GM11168 (cell line): ENCODE data around the gene TMEM151A.
"Not testable (repeated sequence)": the region's sequence is repeated elsewhere in the genome, so short reads cannot be mapped to it uniquely, and the experiment has no call there.

Source experiments
- in situ Hi-C: fragments of 300-500 bp; cut with MboI; formaldehyde crosslinking; loops from one replicate; pipeline ENCODE4 v1.12.0; 2022; ENCODE audit warnings: low sequenced_read_pairs; ENCODE audit not compliant: unreplicated experiment

TMEM151A gene

DNA sequence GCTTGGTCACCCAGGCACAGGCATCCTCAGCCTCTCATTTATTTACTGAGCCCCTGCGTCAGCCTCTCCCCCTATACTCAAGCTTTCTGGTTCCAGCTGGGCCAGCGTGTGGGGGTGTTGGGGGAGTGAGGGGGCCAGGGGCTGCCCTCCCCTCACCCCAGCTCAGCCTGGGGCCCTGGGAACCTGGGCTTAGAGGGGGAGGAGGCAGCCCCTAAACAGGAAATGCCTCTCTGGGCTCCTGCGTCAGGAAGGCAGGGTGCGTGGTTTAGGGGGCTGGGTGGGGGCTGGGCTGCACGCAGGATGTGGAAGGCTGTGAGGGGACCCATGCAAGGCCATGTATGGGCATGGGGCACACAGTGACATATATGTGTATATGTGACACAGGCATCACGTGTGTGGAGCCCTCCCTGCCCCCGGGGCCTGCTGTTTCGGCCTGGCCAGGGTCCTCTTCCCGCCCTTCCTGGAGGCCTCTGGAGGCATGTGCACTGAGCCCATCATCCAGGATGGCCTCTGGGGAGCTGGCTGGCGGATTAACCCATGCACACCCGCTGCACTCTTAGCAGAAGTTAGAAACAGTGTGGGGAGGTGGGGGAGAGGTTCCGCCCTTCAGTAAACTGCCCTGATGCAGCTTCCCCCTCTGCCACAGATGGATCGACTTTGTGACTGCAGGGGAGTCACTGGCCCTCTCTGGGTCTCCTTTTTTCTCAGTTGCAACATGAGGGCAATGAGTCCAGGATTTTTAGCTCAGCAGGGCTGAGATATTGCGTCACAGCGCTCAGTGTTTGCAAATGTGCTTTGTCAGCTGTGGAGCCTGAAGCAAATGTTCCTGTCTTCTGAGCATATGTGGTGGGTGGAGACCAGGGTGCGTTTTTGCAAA, 26.3 kb downstream of the TMEM151A start:
- in situ Hi-C loops = no loop called here

DNA sequence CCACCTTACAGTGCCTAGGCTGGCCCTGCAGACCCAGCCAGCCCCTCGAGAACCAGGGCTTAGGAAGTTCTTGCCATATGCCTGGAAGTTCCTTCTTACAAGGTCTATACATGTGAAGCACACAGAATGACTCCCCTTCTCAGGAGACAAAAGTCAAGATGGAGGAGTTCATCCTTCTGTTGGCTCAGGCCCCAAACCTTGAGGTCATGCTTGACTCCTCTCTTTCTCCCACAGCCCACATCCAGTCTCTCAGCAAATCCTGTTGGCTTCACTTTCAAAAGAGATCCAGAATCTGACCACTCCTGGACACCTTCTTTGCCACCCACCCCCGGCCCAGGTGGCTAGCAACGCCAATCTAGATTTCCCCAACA, 26.9 kb downstream of the TMEM151A start:
- in situ Hi-C loops = no loop called here

DNA sequence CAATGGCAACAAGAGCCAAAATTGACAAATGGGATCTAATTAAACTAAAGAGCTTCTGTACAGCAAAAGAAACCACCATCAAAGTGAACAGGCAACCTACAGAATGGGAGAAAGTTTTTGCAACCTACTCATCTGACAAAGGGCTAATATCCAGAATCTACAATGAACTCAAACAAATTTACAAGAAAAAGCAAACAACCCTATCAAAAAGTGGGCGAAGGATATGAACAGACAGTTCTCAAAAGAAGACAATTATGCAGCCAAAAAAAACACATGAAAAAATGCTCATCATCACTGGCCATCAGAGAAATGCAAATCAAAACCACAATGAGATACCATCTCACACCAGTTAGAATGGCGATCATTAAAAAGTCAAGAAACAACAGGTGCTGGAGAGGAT, 28.6 kb downstream of the TMEM151A start:
- in situ Hi-C loops = not testable (repeated sequence)

DNA sequence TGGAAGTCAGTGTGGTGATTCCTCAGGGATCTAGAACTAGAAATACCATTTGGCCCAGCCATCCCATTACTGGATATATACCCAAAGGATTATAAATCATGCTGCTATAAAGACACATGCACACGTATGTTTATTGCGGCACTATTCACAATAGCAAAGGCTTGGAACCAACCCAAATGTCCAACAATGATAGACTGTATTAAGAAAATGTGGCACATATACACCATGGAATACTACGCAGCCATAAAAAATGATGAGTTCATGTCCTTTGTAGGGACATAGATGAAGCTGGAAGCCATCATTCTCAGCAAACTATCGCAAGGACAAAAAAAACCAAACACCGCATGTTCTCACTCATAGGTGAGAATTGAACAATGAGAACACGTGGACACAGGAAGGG, 29.1 kb downstream of the TMEM151A start:
- in situ Hi-C loops = not testable (repeated sequence)

DNA sequence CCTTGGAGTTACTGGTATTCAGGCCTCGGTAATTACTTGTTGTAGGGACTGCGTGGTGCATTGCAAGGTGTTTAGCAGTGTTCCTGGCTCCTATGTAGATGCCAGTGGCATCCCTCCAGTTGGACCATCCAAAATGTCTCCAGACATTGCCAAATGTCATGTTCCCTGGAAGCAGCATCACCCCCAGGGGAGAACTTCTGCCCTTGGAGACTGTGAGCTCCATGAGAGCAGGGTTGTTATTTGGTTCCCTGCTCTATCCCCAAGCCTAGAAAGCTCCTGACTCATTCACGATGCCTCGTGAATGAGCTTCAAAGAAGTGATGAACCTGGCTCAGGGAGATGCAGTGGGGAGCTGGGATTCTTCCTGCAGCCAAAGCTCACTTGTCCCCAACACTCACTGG, 29.9 kb downstream of the TMEM151A start:
- in situ Hi-C loops = no loop called here

DNA sequence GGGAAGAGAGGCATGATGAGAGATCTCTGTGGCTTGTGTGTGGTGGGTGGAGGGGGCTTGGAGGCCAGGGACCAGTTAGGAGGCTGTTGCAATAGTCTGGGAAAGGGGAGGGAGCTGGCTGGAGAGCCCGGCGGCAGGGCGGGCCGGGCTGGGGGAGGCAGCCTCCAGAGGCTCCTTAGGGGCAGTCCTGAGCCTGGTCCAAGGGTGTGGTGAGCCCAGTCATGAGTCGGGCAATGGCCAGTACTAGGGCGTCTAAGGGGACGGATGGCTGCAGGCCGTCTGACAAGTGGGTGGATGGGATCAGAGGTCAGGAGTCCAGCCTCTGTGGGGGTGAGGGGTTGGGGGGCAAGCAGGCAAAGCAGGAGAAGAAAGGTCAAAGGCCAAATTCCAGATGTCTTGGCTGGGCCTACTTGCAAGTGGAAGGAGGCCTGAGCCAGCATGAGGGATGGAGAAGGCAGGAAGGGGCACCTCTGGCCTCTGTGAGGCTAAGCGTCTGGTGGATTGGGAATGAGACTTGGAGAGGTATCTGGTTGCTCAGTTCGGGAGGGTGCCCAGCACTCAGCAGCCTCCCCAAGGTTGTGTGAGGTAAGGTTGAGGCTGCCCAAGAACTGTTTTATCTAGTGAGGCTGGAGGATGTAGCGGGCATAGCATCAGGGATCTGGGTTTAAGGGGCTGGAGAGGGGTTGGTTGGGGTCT, 31.2 kb downstream of the TMEM151A start:
- in situ Hi-C loops = no loop called here

DNA sequence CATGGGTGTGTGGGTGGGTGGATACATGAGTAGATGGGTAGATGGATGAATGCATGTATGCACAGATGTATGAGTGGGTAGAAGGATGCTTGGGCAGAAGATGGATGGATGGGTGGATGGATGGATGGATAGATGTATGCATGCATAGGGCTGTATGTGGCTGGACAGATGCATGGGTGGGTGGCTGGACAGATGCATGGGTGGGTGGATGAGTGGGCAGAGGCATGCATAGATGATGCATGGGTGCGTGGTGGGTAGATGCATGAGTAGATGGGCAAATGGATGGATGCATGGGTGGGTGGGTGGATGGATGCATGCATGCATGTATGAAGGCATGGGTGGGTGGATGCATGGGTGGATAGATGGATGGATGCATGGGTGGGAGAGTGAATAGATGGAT, 32.0 kb downstream of the TMEM151A start:
- in situ Hi-C loops = no loop called here

DNA sequence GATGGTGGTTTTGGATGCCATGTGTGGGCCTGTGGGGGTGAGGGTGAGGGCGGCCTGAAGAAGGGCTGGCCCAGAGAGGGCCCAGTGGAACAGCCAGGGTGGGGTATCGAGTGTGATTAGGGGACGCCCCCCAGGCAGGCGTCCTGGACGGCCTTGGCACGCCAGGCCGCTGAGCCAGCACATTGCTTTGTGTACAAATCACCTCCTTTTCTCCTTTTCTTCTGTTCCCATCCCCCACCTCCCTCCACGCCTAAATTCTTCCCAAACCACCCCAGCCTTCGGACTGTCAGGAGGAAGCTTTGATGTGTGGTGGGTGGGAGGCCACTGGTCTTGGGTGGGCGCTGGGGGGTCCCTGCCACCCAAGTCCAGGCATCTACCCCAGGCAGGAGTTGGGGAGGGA, 33.0 kb downstream of the TMEM151A start:
- in situ Hi-C loops = no loop called here

DNA sequence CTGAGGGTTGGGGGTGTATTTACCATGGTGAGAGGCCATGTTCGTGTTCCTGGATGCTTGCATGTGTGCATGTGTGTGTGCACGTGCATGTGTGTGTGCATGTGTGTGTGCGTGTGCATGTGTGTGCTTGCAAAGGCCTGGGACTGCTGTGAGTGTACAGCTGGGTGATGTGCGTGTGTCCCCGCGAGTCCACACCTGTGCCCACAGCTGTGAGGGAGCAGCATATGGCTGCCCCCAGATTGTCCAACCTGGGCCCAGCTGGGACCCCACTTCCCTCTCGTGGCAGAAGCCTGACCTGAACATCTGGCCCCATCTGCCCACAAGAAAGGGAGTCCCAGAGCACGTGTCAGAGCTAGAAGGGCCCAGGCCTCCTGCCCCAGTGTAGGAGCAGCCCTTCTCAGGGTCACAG, 33.6 kb downstream of the TMEM151A start:
- in situ Hi-C loops = no loop called here

DNA sequence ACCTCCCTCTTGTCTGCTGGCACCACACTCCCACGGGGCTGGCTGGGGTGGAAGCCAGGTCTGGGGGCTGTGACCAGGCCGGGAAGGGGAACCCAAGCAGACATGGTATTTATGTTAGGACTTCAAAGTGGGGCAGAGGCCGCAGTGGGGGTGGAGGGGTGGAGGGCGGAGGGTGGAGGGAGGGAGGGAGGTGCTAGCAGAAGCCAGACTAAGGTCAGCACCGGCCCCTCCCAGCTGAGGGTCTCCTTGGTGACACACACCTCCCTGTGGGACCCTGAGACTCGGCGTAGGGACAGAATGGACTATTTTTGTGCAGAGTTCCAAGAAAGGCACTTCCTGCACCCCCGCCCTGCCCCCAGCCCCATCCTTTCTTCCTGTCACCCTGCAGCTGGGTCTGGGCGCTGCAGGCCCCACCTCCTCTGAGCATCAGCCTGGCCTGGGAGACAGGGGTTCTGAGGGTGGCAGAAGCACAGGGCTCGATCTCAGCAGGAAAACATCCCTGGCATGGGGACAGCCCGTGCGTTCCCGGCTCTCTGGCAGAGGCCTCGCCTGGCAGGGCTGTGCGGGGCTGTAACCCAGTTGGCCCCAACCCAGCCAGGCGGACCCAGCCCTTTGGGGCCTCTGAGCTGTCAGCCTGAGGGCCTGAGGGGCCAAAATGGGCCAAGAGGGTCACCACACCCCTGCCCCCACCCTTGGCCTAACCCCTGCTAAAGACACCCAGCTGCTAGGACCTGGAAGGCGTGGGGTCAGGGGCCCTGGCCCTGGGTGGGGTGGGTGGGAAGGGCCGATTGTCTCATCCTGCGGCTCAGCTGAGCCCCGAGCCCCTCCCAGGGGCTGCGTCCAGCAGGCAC, 34.8 kb downstream of the TMEM151A start:
- in situ Hi-C loops = no loop called here

DNA sequence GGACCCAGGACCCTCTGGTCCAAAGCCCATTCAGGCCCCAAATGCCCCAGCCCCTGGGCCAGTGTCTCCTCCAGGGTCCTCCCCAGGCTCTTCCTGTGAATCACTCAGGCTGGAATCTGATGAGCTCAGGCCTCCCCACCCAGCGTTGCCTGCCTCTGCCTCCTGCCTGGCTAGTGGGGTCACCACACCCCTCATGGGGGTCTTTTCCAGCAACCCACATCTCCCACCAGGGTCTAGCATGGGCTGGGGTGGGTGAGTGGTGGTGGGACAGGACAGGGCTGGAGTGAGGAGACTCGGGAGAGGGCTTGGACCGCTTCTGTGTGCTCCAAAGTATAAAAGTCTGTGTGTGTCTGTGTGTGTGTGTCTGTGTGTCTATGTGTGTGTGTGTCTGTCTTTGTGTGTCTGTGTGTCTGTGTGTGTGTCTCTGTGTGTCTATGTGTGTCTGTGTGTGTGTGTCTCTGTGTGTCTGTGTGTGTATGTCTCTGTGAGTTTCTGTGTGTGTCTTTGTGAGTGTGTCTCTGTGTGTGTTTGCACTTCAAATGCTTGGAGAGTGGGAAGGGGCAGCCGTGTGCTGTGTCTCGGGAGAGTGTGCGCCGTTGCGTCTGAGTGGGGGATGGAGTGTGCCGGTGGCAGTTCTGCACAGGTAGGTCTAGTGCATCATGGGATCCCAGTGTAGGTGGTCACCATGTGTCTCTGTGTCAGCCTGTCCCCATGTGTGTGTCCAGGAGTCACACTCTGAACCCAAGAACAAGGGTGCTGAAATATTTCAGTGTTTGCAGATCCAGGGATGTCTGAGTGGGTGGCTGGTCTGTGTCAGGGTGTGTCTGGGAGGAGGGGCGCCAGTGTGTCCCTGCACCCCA, 35.7 kb downstream of the TMEM151A start:
- in situ Hi-C loops = no loop called here

DNA sequence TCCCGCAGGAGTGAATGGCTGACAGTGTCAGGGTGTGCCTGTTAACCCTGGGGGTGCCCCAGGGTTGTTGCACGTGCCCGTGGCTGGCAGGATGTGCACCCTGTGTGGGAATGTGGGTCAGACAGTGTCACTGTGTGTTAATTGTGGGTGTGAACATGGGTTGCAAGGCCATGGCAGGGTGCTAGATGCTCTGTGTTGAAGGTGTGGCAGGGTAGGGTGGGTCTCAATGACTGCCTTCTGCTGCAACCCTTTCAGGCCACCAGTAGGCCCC, 36.3 kb downstream of the TMEM151A start:
- in situ Hi-C loops = no loop called here

DNA sequence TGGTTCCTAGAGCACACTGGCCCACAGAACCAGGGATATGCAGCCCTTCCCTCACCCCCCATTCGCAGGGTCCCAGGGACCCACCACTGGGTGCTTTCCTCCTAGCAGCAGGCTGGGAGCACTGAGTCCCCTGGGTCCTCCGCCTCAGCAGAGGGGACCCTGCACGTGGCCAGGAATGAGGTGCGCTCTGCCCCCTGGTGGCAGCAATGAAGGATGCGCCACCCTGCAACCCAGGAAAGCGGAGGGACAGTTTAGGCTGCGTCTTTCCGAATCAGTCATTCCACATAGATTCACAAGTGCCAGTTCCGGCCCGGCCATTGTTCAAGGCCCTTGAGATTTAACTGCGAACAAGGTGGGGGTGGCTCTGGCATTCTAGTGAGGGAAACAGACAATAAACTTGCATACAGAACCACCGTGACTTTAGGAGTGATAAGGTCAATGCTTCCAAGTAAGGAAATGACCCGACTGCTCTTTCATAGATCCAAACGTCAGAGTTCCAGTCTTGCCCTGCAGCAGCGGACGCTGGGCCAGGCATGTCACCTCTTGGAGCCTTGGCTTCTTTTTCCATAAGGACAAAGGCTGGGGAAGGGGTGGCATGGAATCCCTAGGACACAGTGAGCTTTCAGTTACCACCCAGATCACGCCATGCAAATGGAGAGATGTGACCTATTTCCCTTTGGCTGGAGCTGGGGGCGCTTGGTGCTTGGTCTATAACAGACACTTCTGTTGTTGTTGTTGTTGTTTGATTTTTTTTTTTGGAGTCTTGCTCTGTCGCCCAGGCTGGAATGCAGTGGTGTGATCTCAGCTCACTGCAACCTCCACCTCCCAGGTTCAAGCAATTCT, 36.8 kb downstream of the TMEM151A start:
- in situ Hi-C loops = no loop called here

DNA sequence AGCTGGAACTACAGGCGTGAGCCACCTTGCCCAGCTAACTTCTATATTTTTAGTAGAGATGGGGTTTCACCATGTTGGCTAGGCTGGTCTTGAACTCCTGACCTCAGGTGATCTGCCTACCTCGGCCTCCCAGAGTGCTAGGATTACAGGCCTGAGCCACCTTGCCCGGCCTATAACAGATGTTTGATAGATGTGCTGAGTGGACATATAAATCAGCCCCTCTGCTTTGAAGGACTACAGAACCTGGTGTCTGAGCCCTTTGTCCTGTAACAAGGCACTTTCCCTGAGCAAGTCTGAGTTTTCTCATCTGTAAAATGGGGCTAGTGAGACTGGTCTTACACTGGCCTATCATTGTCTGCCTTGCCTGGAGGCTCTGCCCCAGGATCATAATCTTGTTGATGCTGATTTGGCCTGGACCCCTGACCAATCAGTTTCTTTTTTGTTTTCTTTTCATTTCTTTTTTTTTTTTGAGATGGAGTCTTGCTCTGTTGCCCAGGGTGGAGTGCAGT, 37.5 kb downstream of the TMEM151A start:
- in situ Hi-C loops = no loop called here

DNA sequence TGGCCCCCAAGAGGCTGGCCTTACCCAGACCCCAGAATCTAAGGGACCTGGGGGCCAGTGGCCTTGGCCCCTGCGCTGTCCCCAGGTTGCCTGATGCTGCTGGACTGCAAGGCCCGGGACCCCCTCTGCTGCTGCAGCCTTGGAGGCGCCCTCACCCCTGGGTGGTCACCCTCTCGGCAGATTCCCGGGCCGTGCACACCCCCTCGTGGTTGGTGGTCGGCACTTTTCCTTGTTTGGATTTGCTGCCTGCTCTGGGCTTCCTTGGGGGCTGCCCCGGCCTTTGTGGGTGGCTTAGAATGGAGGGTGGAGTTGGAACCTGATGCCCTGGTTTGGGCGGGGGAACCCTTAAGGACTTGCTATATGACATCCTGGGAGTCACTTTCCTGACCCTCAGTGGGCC, 39.2 kb downstream of the TMEM151A start:
- in situ Hi-C loops = no loop called here

DNA sequence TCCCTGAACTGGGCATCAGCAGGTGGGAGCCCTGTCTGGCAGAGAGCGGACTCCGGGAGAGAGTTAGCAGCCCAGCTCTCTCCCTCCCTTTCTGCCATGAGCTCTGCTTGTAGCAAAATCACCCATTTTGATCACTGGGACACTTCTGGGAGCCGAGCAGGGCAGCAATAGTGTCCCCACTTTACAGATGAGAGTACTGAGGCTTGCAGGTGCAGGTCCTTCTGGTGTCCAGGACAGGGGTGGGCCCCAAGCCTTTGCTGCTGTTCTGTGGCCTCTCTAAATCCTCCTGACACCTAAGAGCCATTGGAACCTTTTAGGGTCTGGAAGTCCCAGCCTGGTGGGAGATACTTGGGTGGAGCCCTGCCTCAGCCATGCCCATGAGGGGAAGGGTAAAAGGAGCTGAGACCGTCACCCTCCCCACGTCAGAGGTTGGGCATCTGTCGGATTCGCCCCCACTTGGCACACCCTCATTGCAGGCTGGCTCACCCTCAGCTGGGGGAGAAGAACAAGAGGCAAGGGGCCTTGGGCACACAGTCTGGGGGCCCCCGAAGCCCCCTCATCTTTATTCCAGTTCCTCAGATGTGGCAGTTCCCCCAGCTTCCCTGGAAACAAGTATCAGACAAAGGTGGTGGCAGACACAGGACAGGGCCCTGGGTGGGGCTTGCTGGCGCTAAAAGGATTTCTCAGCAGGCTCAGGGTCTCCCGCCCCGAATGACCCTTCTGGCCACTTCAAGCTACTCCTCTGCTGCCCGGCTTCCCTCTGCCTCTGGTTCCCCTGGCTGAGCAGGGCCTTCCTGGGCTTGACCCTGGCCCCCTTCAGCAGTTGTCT, 40.1 kb downstream of the TMEM151A start:
- in situ Hi-C loops = no loop called here

DNA sequence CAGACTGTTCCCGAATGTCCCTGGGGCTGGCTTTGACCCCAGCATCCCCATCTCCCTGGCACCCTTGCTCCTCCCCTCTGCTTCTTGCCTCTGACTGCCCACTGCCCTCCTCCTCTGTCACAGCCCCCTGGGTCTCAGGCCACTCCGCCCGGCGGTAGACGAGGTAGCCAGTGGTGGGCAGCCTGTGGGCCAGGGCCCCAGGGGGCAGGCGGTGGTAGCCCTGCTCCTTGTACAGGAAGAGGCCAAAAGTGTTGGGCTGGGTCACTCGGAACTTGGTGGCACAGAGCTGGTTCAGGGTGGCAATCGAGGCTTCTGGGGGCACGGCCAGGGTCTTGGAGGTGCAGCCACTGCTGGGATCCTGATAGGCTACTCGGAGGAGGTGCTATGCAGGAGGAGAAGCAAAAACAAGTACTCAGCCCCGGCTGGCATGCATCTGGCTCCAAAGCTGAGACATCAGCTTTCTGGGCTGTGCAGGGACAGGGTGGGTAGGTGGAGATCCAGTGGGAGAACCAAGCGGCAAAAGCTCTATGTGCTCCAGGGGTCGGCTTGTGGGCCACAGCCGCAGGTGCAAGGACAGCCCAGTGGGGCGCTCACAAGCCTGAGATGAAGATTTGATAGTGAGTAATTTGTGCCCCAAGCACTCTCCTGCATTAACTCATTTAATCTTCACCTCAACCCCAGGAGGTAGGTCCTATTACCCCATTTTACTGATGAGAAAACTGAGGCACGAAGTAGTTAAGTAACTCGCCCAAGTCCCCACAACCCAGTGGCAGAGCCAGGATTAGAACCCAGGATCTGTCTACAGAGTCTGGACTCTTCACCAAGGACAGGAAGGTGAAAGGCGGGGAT, 40.9 kb downstream of the TMEM151A start:
- in situ Hi-C loops = no loop called here
